ENCODE results near the gene MAML2. TPM values are rescaled to one million over a fixed set of nuclear protein-coding genes. Genes with fewer than 3 reads are reported as not detected.

MAML2 gene
- total and polyA plus RNA-seq, 4 donors = 3.8 to 41.8 (median 13.7) TPM

DNA sequence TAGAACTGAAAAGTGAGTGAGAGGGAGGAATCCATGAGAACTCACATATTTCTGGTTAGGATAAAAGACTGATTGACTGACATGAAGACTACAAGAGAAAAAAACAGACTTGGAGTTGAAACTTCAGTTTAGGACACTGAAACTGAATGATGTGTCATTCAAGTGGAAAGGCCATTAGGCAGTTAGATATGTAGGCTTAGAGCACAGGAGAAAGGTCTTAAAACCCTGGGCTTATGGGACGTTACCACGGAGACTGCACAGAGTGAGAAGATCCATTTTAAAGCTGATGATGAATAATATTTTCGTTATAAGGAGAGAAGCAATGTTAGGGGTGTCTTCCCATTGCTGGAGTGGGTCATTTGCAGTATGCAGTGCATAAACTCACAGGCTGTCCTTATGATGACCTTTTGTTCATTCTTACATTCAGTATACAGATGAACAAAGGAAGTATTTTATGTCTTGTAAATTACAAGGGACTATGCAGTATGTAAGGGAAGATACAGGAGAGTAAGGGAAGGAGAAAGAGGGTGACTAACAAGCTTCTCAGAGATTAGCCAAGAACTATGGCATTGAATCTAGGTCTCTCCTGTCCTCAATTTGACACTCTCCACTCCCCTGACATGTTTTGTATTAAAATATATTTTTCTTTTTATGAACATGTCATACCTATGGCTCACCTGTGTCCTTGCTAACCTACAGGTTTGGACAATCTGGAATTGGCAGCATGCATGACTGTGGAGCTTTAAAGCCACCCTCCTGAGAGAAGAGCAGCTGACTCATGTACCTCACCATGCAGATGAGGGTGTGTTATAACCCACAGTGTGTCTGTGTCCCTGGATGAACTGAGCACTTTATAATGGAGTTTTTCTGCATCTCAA, 63.7 kb downstream of the MAML2 start:
- ATAC-seq (ENCODE audit: insufficient read depth, low FRiP score) = no peak
- no peaks in the 10 kb centered on the region for H3K9me3 ChIP-seq (ENCODE audit: control insufficient read depth in 4 of 4, insufficient read depth in 3 of 4, low read length in 3 of 4)
- H3K36me3 ChIP-seq (ENCODE audit: control insufficient read depth in 4 of 4, insufficient read depth in 4 of 4, low read length in 4 of 4) = no peaks in the 10 kb centered on the region
- H3K27me3 ChIP-seq (ENCODE audit: control insufficient read depth in 3 of 3, insufficient read depth in 3 of 3, low read length in 2 of 3) = no peaks in the 10 kb centered on the region
- TF ChIP-seq, protein P1, sequence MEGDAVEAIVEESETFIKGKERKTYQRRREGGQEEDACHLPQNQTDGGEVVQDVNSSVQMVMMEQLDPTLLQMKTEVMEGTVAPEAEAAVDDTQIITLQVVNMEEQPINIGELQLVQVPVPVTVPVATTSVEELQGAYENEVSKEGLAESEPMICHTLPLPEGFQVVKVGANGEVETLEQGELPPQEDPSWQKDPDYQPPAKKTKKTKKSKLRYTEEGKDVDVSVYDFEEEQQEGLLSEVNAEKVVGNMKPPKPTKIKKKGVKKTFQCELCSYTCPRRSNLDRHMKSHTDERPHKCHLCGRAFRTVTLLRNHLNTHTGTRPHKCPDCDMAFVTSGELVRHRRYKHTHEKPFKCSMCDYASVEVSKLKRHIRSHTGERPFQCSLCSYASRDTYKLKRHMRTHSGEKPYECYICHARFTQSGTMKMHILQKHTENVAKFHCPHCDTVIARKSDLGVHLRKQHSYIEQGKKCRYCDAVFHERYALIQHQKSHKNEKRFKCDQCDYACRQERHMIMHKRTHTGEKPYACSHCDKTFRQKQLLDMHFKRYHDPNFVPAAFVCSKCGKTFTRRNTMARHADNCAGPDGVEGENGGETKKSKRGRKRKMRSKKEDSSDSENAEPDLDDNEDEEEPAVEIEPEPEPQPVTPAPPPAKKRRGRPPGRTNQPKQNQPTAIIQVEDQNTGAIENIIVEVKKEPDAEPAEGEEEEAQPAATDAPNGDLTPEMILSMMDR (IDR thresholded peaks at IDR 0.05; ENCODE audit: control extremely low read depth, extremely low read depth) = no peak
- H3K27ac ChIP-seq (ENCODE audit: low read depth in 1 of 2, low read length in 1 of 2) = no peak overlapping the region
- no peak overlapping the region for H3K4me3 ChIP-seq
- DNase-seq = no peak
- 84 to 92% methylated on average over 3 of the region's 3 CpGs for WGBS, 2 donors
- H3K9ac ChIP-seq (ENCODE audit: insufficient read depth in 1 of 2, low read length in 2 of 2) = no peak overlapping the region
- H3K4me1 ChIP-seq (ENCODE audit: control insufficient read depth in 5 of 5, insufficient read depth in 5 of 5, low read length in 5 of 5) = peaks cover 0 to 16% (median 2%) of the 10 kb centered on the region in 5 donors

DNA sequence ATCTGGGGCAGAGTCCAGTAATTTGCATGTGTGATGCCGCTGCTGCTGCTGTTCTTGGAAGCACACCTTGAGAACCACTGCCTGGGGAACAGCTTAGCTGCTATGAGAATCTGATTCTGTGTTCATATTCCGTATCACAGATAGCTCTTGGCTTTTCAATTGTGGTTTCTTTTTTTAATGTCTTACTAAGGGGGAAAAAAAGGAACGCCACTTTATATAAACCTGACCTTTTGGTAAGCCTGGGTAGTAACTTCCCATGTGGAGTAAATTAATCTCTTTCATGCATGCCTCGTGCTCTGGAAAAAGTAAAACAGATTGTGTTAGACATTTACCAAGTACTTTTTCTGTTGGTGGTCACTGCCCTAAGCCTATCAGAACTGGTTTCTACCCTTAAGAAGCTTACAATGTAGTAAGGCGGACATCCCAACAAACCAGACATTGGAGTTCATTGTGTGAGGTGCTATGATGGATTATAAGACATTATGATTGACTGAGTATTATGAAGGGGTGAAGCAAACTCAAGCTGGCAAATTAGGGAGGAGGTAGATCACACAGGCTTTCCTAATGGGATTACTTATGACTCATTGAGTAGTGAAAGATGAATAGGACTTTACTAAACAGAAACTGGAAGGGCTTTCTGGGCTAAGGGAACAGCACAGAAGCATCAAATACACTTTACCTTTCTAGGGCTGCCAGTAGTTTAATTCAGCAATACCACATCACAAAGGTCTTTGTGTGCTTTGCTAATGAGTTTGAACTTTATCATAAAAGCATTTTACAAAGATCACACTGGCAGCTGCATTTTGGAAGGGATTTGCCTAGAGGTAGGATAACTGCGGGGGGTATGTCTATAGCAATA, 64.7 kb downstream of the MAML2 start:
- TF ChIP-seq, protein P1 (IDR thresholded peaks at IDR 0.05; ENCODE audit: control extremely low read depth, extremely low read depth) = no peak
- H3K4me3 ChIP-seq = no peak overlapping the region
- H3K9ac ChIP-seq (ENCODE audit: insufficient read depth in 1 of 2, low read length in 2 of 2) = no peak overlapping the region
- WGBS, 2 donors = 80 to 83% methylated on average over 6 of the region's 6 CpGs
- peaks cover 0 to 17% (median 0%) of the 10 kb centered on the region in 5 donors for H3K4me1 ChIP-seq (ENCODE audit: control insufficient read depth in 5 of 5, insufficient read depth in 5 of 5, low read length in 5 of 5)
- no peaks in the 10 kb centered on the region for H3K27me3 ChIP-seq (ENCODE audit: control insufficient read depth in 3 of 3, insufficient read depth in 3 of 3, low read length in 2 of 3)
- no peaks in the 10 kb centered on the region for H3K36me3 ChIP-seq (ENCODE audit: control insufficient read depth in 4 of 4, insufficient read depth in 4 of 4, low read length in 4 of 4)
- ATAC-seq (ENCODE audit: insufficient read depth, low FRiP score) (no peak), DNase-seq (no peak)
- H3K9me3 ChIP-seq (ENCODE audit: control insufficient read depth in 4 of 4, insufficient read depth in 3 of 4, low read length in 3 of 4) = no peaks in the 10 kb centered on the region
- no peak overlapping the region for H3K27ac ChIP-seq (ENCODE audit: low read depth in 1 of 2, low read length in 1 of 2)

DNA sequence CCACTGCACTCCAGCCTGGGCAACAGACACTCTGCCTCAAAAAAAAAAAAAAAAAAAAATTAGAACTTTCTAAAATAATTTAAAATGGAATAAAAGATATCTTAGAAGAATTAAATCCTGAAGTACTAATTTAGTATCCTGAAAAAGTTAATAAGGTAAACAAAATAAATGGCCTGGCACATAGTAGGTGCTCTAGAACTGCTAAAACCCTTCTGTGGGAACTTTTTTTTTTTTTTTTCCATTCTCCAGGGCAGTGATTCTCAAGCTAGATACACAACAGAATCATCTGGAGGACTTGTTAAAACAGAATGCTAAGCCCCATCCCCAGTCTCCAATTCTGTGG, 65.3 kb downstream of the MAML2 start:
- DNase-seq = no peak
- no peak overlapping the region for H3K27ac ChIP-seq (ENCODE audit: low read depth in 1 of 2, low read length in 1 of 2)
- H3K4me3 ChIP-seq = no peak overlapping the region
- no peaks in the 10 kb centered on the region for H3K9me3 ChIP-seq (ENCODE audit: control insufficient read depth in 4 of 4, insufficient read depth in 3 of 4, low read length in 3 of 4)
- TF ChIP-seq, protein P1 (IDR thresholded peaks at IDR 0.05; ENCODE audit: control extremely low read depth, extremely low read depth) = no peak
- no peaks in the 10 kb centered on the region for H3K36me3 ChIP-seq (ENCODE audit: control insufficient read depth in 4 of 4, insufficient read depth in 4 of 4, low read length in 4 of 4)
- H3K4me1 ChIP-seq (ENCODE audit: control insufficient read depth in 5 of 5, insufficient read depth in 5 of 5, low read length in 5 of 5) = peaks cover 0 to 17% (median 0%) of the 10 kb centered on the region in 5 donors
- H3K27me3 ChIP-seq (ENCODE audit: control insufficient read depth in 3 of 3, insufficient read depth in 3 of 3, low read length in 2 of 3) = no peaks in the 10 kb centered on the region
- H3K9ac ChIP-seq (ENCODE audit: insufficient read depth in 1 of 2, low read length in 2 of 2) = no peak overlapping the region
- no peak for ATAC-seq (ENCODE audit: insufficient read depth, low FRiP score)
